GM19099 (cell line): ENCODE measurements around the gene NDUFAF3.
A peak's percentile ranks its signal among the peaks of the same experiment; 100 is the strongest.

Source experiments
- POLR2A ChIP-seq: IDR thresholded peaks from 3 replicates; pipeline ENCODE4 v1.6.1; 2011; ENCODE audit warnings: low read depth; ENCODE audit not compliant: insufficient read length; ENCODE audit errors: extremely low read depth

The NDUFAF3 gene, protein sequence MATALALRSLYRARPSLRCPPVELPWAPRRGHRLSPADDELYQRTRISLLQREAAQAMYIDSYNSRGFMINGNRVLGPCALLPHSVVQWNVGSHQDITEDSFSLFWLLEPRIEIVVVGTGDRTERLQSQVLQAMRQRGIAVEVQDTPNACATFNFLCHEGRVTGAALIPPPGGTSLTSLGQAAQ

GRCh38 chr3:49021813-49022687, at the start of gene NDUFAF3:
NDUFAF3 (plus strand) TSS chr3:49022121; CDS start chr3:49022145, 24 bp downstream.
- TF ChIP-seq POLR2A: peak; percentile 94

DNA sequence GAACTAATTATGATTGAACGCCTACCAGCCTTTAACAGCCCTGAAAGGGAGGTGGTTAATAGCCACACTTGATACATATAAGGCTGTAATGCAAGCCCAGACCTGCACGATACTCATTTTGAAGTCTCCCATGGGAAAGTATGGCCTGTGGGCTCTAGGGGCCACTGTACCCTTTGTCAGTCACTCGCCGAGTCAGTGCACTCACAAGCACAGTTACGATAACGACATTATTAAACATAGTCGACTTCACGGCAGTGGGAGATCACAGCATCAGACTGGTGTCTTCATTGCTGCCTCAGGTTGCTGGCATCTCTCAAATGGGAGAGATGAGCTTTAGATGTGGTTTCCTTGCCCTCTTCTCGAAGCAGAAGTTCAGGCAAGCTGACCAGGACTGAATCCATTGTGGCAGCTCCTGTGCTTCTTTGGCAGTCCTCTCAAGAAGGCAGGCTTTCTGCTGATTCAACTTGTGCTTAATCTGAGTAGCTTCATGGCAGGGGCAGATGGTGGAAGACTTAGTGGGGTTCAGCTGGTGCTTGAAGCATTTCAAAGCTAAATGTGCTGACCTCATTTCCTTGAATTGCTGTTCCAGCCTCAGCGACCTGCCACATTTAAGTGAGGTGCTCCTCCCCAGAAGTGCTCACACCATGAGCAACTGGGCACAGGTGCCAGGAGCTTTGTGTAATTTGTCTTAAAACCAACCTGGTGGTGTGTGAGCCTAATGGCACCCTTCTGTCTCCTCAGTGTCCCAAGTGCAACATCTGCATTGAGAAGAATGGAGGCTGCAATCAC, 47.7 kb upstream of the NDUFAF3 start:
- no peak for TF ChIP-seq POLR2A

DNA sequence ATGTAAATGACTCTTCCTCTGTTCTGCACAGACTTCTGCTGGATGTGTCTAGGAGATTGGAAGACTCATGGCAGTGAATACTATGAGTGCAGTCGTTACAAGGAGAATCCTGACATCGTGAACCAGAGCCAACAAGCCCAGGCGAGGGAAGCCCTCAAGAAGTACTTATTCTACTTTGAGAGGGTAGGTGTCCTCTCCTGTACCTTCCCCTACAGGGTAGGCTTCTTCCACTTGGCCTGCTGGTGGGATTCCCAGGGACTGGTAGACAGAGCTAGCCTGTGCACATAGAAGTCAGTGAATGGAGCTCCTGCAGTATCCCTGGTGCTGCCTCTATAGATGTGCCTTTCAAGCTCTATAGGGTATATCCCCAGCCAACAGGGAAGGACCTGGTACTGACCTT, 42.5 kb upstream of the NDUFAF3 start:
- no peak for TF ChIP-seq POLR2A

GRCh38 chr3:48980295-48980694, 41.6 kb upstream of the NDUFAF3 start:
- no peak for TF ChIP-seq POLR2A

- no peak for TF ChIP-seq POLR2A
Observed at GRCh38 chr3:48982016-48982415, 39.9 kb upstream of the NDUFAF3 start.

- TF ChIP-seq POLR2A: no peak
Observed at GRCh38 chr3:48982686-48983085, 39.2 kb upstream of the NDUFAF3 start.

- no peak for TF ChIP-seq POLR2A
Observed at GRCh38 chr3:48983096-48983495, 38.8 kb upstream of the NDUFAF3 start.

DNA sequence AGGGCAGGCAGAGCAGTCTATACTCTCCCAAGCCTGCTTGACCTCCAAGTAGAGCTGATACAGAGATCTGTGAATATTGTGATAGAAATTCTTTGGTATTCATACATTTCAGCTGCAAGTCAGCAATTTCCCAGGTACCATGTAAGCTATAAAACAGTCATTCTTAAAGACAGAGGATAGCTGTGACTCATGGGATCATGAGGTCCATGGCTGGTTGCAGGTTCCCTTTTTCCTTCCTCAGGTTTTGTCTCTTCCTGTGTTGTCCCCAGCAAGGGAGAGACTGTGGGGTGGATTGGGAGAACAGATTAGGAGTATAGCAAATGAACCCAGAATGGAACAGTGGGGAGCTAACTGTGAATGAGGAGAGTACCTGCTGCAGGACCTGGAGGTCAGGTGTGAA, 37.3 kb upstream of the NDUFAF3 start:
- no peak for TF ChIP-seq POLR2A

DNA sequence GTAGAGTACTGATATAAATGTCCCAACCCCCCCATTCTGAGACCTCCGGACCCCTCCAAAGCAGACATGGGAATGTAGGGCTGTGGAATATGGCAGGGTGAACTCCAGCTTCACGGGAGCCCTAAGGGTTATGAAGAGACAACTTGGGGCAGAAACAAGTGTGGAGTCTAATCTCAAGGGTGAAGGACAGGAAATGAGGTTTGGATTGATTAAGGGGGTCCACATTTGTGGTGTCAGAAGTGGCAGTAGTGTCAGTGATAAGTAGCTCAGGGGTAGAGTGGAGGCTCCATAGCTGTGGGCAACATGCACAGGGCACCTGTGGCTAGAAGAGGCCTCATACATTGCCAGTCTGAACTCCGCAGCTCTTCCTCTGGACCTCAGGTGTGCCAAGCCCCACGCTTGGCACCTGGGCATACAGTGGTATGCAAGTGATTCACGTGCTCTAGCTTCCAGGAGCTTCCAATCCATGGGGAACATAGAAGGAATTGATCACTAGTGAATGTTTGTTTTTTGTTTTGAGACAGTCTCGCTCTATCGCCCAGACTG, 36.0 kb upstream of the NDUFAF3 start:
- no peak for TF ChIP-seq POLR2A

DNA sequence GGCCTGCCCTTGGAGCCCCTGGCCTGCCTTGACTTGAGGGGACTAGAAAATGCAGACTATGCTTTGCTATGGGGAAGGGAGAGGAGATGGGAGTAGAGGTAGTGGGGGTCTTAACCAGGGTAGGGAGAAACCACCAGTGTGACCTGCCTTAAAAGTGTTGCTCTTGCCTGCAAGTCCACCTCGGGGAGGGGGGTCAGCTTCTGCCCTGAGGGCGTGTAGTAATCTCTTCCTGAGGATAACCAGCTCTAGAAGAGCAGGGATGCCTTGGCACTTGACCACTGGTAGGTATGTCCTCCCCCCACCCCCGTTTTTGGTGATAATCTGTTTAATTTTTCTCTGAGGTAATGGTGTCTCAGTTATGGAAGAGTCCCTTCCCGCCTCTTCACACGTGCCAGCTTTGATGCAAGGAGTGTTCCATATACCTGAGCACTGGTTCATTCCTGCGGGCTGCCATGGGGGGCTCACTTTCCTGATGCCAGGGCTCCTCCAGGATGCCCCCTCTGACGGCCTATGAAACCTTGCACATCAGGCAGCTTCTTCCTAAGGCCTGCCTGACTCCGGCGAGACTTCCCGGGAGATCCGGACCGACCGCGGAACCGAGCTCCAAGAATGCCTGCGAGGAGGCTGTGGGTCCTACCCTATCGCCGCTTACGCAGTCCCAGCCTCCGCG, 32.7 kb upstream of the NDUFAF3 start:
- TF ChIP-seq POLR2A: no peak

GRCh38 chr3:48989796-48990635, 31.9 kb upstream of the NDUFAF3 start, which contains the start of gene P4HTM:
P4HTM (plus strand) TSS chr3:48990241; CDS start chr3:48990257, 16 bp downstream.
- peak; percentile 28 for TF ChIP-seq POLR2A

- peak; percentile 15 for TF ChIP-seq POLR2A
Observed at GRCh38 chr3:48990636-48991469, 31.1 kb upstream of the NDUFAF3 start.
